GM19397 (cell line): ENCODE data around the gene UCP3.

ENCODE experiments used
- ATAC-seq: cut with Tn5 transposase; IDR thresholded peaks from one replicate; pipeline ENCODE4 v1.9.1; 2021; ENCODE audit warnings: mild to moderate bottlenecking, moderate library complexity; ENCODE audit not compliant: unreplicated experiment

The UCP3 gene

DNA sequence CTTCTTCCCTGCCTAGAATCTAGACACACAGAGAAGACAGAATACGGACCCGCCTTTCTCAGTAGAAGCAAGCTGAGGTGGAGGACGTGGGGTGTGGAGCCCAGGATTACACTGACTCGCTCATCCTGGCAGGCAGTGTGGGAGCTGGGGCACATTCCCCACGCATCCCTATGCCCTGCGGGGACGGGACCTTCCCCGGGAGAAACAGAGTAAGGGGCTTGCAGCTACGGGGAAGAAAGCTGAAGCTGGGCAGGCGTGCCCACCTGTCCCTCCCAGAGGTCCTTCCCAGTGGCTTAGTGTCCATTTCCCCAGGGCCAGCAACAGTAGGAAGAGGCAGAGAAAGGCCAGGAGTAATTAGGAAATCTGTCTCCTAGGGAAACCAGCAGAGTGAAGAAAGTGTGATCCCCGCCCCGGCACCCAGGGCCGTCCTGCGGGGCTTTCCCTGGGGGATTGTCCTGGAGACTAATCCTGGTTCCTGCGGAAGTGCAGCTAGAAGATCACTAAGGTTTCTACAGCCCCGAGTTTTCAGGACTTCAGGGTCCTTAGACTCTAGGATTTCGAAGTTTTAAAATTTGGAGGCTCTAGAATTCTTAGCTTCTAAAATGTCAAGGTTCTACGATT, 50.3 kb downstream of the UCP3 start:
- no peak for ATAC-seq

- ATAC-seq: no peak
Observed at GRCh38 chr11:73957654-73958361, 51.1 kb downstream of the UCP3 start.

GRCh38 chr11:73956876-73957653, 51.8 kb downstream of the UCP3 start:
- ATAC-seq: no peak

GRCh38 chr11:73951797-73952196, 57.1 kb downstream of the UCP3 start:
- no peak for ATAC-seq

- ATAC-seq: no peak
Observed at GRCh38 chr11:73950869-73951710, 57.8 kb downstream of the UCP3 start, which contains the start of gene DNAJB13. Gene DNAJB13, plus strand, starts transcription at chr11:73951026. Its CDS starts 44 bp downstream, at chr11:73951070.
